OCI-LY1 (cell line): ENCODE results near the gene SIK2.

Experiments
- H2AFZ ChIP-seq: fragments of 200-600 bp; sonication (generic), shearing (Covaris generic); 2 replicates; pipeline ENCODE4 v1.6.0; 2014; ENCODE audit warnings: antibody characterized with exemption, mild to moderate bottlenecking, low read length
- H3F3A ChIP-seq: fragments of 200-600 bp; sonication (generic), shearing (Covaris generic); 2 replicates; pipeline ENCODE4 v1.6.0; 2014; ENCODE audit warnings: mild to moderate bottlenecking, antibody characterized with exemption, low read length, moderate library complexity; ENCODE audit not compliant: insufficient read depth
- H3K27ac ChIP-seq: fragments of 200-600 bp; sonication (generic); 2 replicates; pipeline ENCODE4 v1.5.1; 2014; ENCODE audit warnings: low read length, mixed run types, mild to moderate bottlenecking, low read depth; ENCODE audit not compliant: poor library complexity, severe bottlenecking
- H3K27me3 ChIP-seq: fragments of 200-600 bp; sonication (generic); 2 replicates; pipeline ENCODE4 v1.6.0; 2014; ENCODE audit warnings: antibody characterized with exemption, mild to moderate bottlenecking, low read length, moderate library complexity; ENCODE audit not compliant: insufficient read depth
- H3K36me3 ChIP-seq: fragments of 200-600 bp; sonication (generic); 2 replicates; pipeline ENCODE4 v1.6.1; 2014; ENCODE audit warnings: mild to moderate bottlenecking, antibody characterized with exemption, low read length, moderate library complexity, mixed read lengths; ENCODE audit not compliant: insufficient read depth
- H3K4me1 ChIP-seq: fragments of 200-600 bp; sonication (generic); 2 replicates; pipeline ENCODE4 v1.5.1; 2014; ENCODE audit warnings: mild to moderate bottlenecking, low read length, moderate library complexity; ENCODE audit not compliant: insufficient read depth, severe bottlenecking
- H3K4me2 ChIP-seq: fragments of 200-600 bp; sonication (generic), shearing (Covaris generic); 2 replicates; pipeline ENCODE4 v1.6.1; 2014; ENCODE audit warnings: low read length
- H3K4me3 ChIP-seq: fragments of 200-600 bp; sonication (generic); 2 replicates; pipeline ENCODE4 v1.5.1; 2014; ENCODE audit warnings: low read length, low read depth, mild to moderate bottlenecking, mixed read lengths; ENCODE audit not compliant: poor library complexity, severe bottlenecking
- H3K79me2 ChIP-seq: fragments of 200-600 bp; shearing (Covaris generic); 2 replicates; pipeline ENCODE4 v1.6.1; 2016; ENCODE audit warnings: mixed run types, low read length, mixed read lengths; ENCODE audit not compliant: insufficient read depth
- H3K9ac ChIP-seq: fragments of 200-600 bp; sonication (generic), shearing (Covaris generic); 2 replicates; pipeline ENCODE4 v1.6.1; 2014; ENCODE audit warnings: mild to moderate bottlenecking, low read length, mixed read lengths
- H3K9me2 ChIP-seq: fragments of 200-600 bp; sonication (generic), shearing (Covaris generic); 2 replicates; pipeline ENCODE4 v1.6.1; 2014; ENCODE audit warnings: low read depth, mild to moderate bottlenecking, low read length, mixed read lengths
- H3K9me3 ChIP-seq: fragments of 200-600 bp; shearing (Covaris generic); 2 replicates; pipeline ENCODE4 v1.6.1; 2014; ENCODE audit warnings: low read length, mixed read lengths
- H4K20me1 ChIP-seq: fragments of 200-600 bp; sonication (generic), shearing (Covaris generic); 2 replicates; pipeline ENCODE4 v1.6.0; 2016; ENCODE audit warnings: mild to moderate bottlenecking, low read length; ENCODE audit not compliant: insufficient read depth
- CTCF ChIP-seq: fragments of 200-600 bp; sonication (generic), shearing (Covaris generic); IDR thresholded peaks from 2 replicates; pipeline ENCODE4 v1.5.1; 2017; ENCODE audit warnings: mild to moderate bottlenecking, antibody characterized with exemption, low read length, moderate library complexity, mixed read lengths
- EZH2 ChIP-seq: fragments of 200-600 bp; sonication (generic), shearing (Covaris generic); IDR thresholded peaks from 2 replicates; pipeline ENCODE4 v1.8.0; 2017; ENCODE audit warnings: borderline replicate concordance, mixed run types, mild to moderate bottlenecking, antibody characterized with exemption, low read length, moderate library complexity, mixed read lengths

SIK2 gene

GRCh38 chr11:111577821-111578220 lies 24.4 kb upstream of the SIK2 start:
- Histone ChIP-seq H4K20me1 (no peaks in the 10 kb centered on the region), H3K9me2 (no peaks in the 10 kb centered on the region), H3K9ac (no peak overlapping the region), H2AFZ (no peak overlapping the region), H3K27ac (no peak overlapping the region), H3K27me3 (no peaks in the 10 kb centered on the region), H3K36me3 (no peaks in the 10 kb centered on the region), H3K9me3 (no peaks in the 10 kb centered on the region), H3K4me3 (no peak overlapping the region), H3F3A (no peaks in the 10 kb centered on the region), H3K4me2 (no peak overlapping the region), H3K79me2 (no peaks in the 10 kb centered on the region), H3K4me1 (peaks cover 29% of the 10 kb centered on the region)
- TF ChIP-seq EZH2 = no peak

- H3F3A ChIP-seq = no peaks in the 10 kb centered on the region
- no peaks in the 10 kb centered on the region for H3K9me3 ChIP-seq
- TF ChIP-seq EZH2 (no peak), CTCF (no peak)
- H3K36me3 ChIP-seq = no peaks in the 10 kb centered on the region
- H3K9ac ChIP-seq = no peak overlapping the region
- no peaks in the 10 kb centered on the region for H3K9me2 ChIP-seq
- H3K4me1 ChIP-seq = peaks cover 25% of the 10 kb centered on the region
- H2AFZ ChIP-seq = no peak overlapping the region
- no peaks in the 10 kb centered on the region for H3K79me2 ChIP-seq
- no peaks in the 10 kb centered on the region for H4K20me1 ChIP-seq
- H3K27me3 ChIP-seq = no peaks in the 10 kb centered on the region
- no peak overlapping the region for H3K4me2 ChIP-seq
- no peak overlapping the region for H3K27ac ChIP-seq
- no peak overlapping the region for H3K4me3 ChIP-seq
These were observed 20.9 kb upstream of the SIK2 start for GRCh38 chr11:111581341-111581740.

DNA sequence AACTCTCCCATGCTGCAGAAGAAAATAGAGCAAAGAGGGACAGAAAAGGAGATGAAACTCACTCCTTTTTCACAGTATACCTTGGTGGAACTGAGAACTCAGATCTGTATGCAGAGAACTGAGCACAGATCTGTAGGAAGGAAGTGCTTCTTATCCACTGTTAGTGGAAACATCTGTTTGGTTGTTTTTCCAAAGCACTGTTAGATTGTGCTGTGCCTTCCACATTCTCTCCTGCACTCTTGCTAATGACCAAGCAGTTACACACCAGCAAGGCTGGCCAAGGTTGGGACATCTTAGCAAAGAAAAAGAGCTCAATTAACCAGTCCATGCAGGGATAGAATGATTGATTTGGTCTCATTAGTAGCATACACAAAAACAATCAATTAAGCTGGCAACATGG lies 20.1 kb upstream of the SIK2 start:
- H3K4me1 ChIP-seq = peaks cover 25% of the 10 kb centered on the region
- no peaks in the 10 kb centered on the region for H3K27me3 ChIP-seq
- no peak overlapping the region for H3K4me3 ChIP-seq
- no peak overlapping the region for H3K4me2 ChIP-seq
- no peaks in the 10 kb centered on the region for H3K79me2 ChIP-seq
- no peaks in the 10 kb centered on the region for H3F3A ChIP-seq
- H3K27ac ChIP-seq = no peak overlapping the region
- H3K9me2 ChIP-seq = no peaks in the 10 kb centered on the region
- no peaks in the 10 kb centered on the region for H3K36me3 ChIP-seq
- H3K9ac ChIP-seq = no peak overlapping the region
- no peaks in the 10 kb centered on the region for H4K20me1 ChIP-seq
- no peaks in the 10 kb centered on the region for H3K9me3 ChIP-seq
- no peak overlapping the region for H2AFZ ChIP-seq
- TF ChIP-seq EZH2 (no peak), CTCF (no peak)

DNA sequence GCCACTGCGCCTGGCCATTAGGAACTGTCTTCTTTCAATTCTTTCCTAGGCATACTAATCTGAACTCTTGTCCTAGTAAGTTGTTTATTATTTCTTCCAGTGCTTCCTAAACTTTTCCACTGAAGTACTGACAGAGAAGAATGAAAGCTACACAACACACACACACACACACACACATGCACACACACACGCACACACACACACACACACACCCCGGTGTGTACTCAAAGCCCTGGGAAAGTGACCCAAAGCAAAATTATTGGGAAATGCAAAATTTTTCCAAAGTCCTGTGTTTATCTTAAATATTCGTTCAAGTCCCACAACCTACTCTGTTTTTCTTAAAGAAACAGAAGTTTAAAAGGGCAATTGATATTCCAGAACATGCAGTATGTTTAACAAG lies 19.4 kb upstream of the SIK2 start:
- no peaks in the 10 kb centered on the region for H3F3A ChIP-seq
- no peaks in the 10 kb centered on the region for H3K27me3 ChIP-seq
- TF ChIP-seq CTCF (no peak), EZH2 (no peak)
- H3K79me2 ChIP-seq = no peaks in the 10 kb centered on the region
- no peak overlapping the region for H3K9ac ChIP-seq
- H3K4me2 ChIP-seq = no peak overlapping the region
- H4K20me1 ChIP-seq = no peaks in the 10 kb centered on the region
- peaks cover 25% of the 10 kb centered on the region for H3K4me1 ChIP-seq
- H3K4me3 ChIP-seq = no peak overlapping the region
- H3K9me3 ChIP-seq = no peaks in the 10 kb centered on the region
- no peak overlapping the region for H3K27ac ChIP-seq
- H3K9me2 ChIP-seq = no peaks in the 10 kb centered on the region
- H2AFZ ChIP-seq = no peak overlapping the region
- H3K36me3 ChIP-seq = no peaks in the 10 kb centered on the region
